Osteoblast (primary cell): ENCODE data around the gene CCL8. TPM values are rescaled to one million over a fixed set of nuclear protein-coding genes. Genes with fewer than 3 reads are reported as not detected.

Source experiments
- DNase-seq: peaks from one replicate; pipeline ENCODE4 v3.0.0; 2011; ENCODE audit warnings: low spot score, mixed read lengths; ENCODE audit not compliant: insufficient read length; ENCODE audit errors: missing footprints
- H2AFZ ChIP-seq: 2 replicates; pipeline ENCODE4 v1.6.0; 2011; ENCODE audit warnings: mild to moderate bottlenecking, low read length
- H3K27ac ChIP-seq: 2 replicates; pipeline ENCODE4 v1.5.1; 2011; ENCODE audit warnings: mild to moderate bottlenecking, low read depth, low read length, moderate library complexity
- H3K27me3 ChIP-seq: 2 replicates; pipeline ENCODE4 v1.6.0; 2012; ENCODE audit warnings: mild to moderate bottlenecking, control low read depth, inconsistent platforms, low read length, moderate library complexity; ENCODE audit not compliant: insufficient read depth
- H3K36me3 ChIP-seq: 2 replicates; pipeline ENCODE4 v1.5.1; 2011; ENCODE audit warnings: mild to moderate bottlenecking, low read length, control low read depth, moderate library complexity; ENCODE audit not compliant: insufficient read depth
- H3K4me1 ChIP-seq: 2 replicates; pipeline ENCODE4 v1.5.1; 2011; ENCODE audit warnings: mild to moderate bottlenecking, low read length, control low read depth, moderate library complexity; ENCODE audit not compliant: insufficient read depth
- H3K4me2 ChIP-seq: 2 replicates; pipeline ENCODE4 v1.6.0; 2011; ENCODE audit warnings: mild to moderate bottlenecking, low read length; ENCODE audit not compliant: insufficient read depth
- H3K4me3 ChIP-seq: fragments of 200-600 bp; sonication (generic); 3 replicates; pipeline ENCODE4 v1.5.1; 2012; ENCODE audit warnings: mild to moderate bottlenecking, low read length, inconsistent platforms; ENCODE audit not compliant: insufficient read depth
- H3K79me2 ChIP-seq: 2 replicates; pipeline ENCODE4 v1.6.0; 2012; ENCODE audit warnings: mild to moderate bottlenecking, low read length, control low read depth, inconsistent platforms; ENCODE audit not compliant: insufficient read depth
- H3K9me3 ChIP-seq: 2 replicates; pipeline ENCODE4 v1.5.1; 2011; ENCODE audit warnings: low read depth, low read length, control low read depth
- H4K20me1 ChIP-seq: 2 replicates; pipeline ENCODE4 v1.6.0; 2012; ENCODE audit warnings: mild to moderate bottlenecking, low read length, control low read depth; ENCODE audit not compliant: insufficient read depth
- CTCF ChIP-seq: IDR thresholded peaks from 2 replicates; pipeline ENCODE4 v1.5.1; 2011; ENCODE audit warnings: mild to moderate bottlenecking, low read depth, low read length, moderate library complexity; ENCODE audit errors: extremely low read depth
- total RNA-seq: library from RNA; depleted of rRNA; stranded (reverse); fragments of >200 nt; gene quantifications from 2 replicates; pipeline ENCODE4 v1.2.3, GENCODE V29; 2012

Gene CCL8
- total RNA-seq, 1 donor, result 0.36 TPM

GRCh38 chr17:34351096-34351495 lies 31.9 kb downstream of the CCL8 start:
- no peak overlapping the region for H2AFZ ChIP-seq
- no peaks in the 10 kb centered on the region for H3K4me1 ChIP-seq
- no peaks in the 10 kb centered on the region for H3K79me2 ChIP-seq
- no peak for DNase-seq
- H3K4me3 ChIP-seq, result no peak overlapping the region
- no peak for TF ChIP-seq CTCF
- H3K4me2 ChIP-seq, result no peak overlapping the region
- H3K27ac ChIP-seq, result no peak overlapping the region
- H3K27me3 ChIP-seq, result no peaks in the 10 kb centered on the region
- no peaks in the 10 kb centered on the region for H3K9me3 ChIP-seq
- no peaks in the 10 kb centered on the region for H4K20me1 ChIP-seq
- H3K36me3 ChIP-seq, result no peaks in the 10 kb centered on the region

- DNase-seq, result no peak
- Histone ChIP-seq H2AFZ (no peak overlapping the region), H3K27me3 (no peaks in the 10 kb centered on the region), H3K4me3 (no peak overlapping the region), H3K4me1 (no peaks in the 10 kb centered on the region), H4K20me1 (no peaks in the 10 kb centered on the region), H3K36me3 (no peaks in the 10 kb centered on the region), H3K79me2 (no peaks in the 10 kb centered on the region), H3K4me2 (no peak overlapping the region), H3K9me3 (no peaks in the 10 kb centered on the region), H3K27ac (no peak overlapping the region)
- no peak for TF ChIP-seq CTCF
Measured at GRCh38 chr17:34352191-34352590, 33.0 kb downstream of the CCL8 start.

- Histone ChIP-seq H3K4me2 (no peak overlapping the region), H3K9me3 (no peaks in the 10 kb centered on the region), H3K36me3 (no peaks in the 10 kb centered on the region), H4K20me1 (no peaks in the 10 kb centered on the region), H3K4me1 (no peaks in the 10 kb centered on the region), H3K27ac (no peak overlapping the region), H3K27me3 (no peaks in the 10 kb centered on the region), H2AFZ (no peak overlapping the region), H3K4me3 (no peak overlapping the region), H3K79me2 (no peaks in the 10 kb centered on the region)
- DNase-seq, result no peak
- no peak for TF ChIP-seq CTCF
Measured at GRCh38 chr17:34354637-34355036, 35.4 kb downstream of the CCL8 start.

- no peak for DNase-seq
- no peak for TF ChIP-seq CTCF
- Histone ChIP-seq H2AFZ (no peak within 1 kb of the TSS), H3K4me3 (no peak within 1 kb of the TSS), H3K4me2 (no peak within 1 kb of the TSS), H3K27me3 (no peaks in the 10 kb centered on the region), H4K20me1 (no peaks in the 10 kb centered on the region), H3K4me1 (no peaks in the 10 kb centered on the region), H3K27ac (no peak within 1 kb of the TSS), H3K79me2 (no peaks in the 10 kb centered on the region), H3K9me3 (no peaks in the 10 kb centered on the region), H3K36me3 (no peaks in the 10 kb centered on the region)
Measured at GRCh38 chr17:34356194-34356593, 37.0 kb downstream of the CCL8 start, which contains the start of gene CCL13. TSS of gene CCL13 (plus strand) at chr17:34356480. CDS start at chr17:34356527, 47 bp downstream.
